SU-DHL-6 (cell line): ENCODE measurements around the gene KLK2.

Experiments used
- H2AFZ ChIP-seq: fragments of 200-600 bp; sonication (generic); 2 replicates; pipeline ENCODE4 v1.6.1; 2014; ENCODE audit warnings: low read depth, mild to moderate bottlenecking, moderate library complexity, mixed read lengths, antibody characterized with exemption, low read length; ENCODE audit not compliant: severe bottlenecking
- H3F3A ChIP-seq: fragments of 200-600 bp; shearing (Covaris generic); 2 replicates; pipeline ENCODE4 v1.6.0; 2016; ENCODE audit warnings: antibody characterized with exemption, mild to moderate bottlenecking; ENCODE audit not compliant: insufficient read depth
- H3K27ac ChIP-seq: fragments of 200-600 bp; sonication (generic); 2 replicates; pipeline ENCODE4 v1.5.1; 2016; ENCODE audit warnings: low read depth, mild to moderate bottlenecking, low read length, moderate library complexity, mixed read lengths
- H3K27me3 ChIP-seq: fragments of 200-600 bp; sonication (generic), shearing (Covaris generic); 2 replicates; pipeline ENCODE4 v1.6.0; 2014; ENCODE audit warnings: mild to moderate bottlenecking, low read length
- H3K36me3 ChIP-seq: fragments of 200-600 bp; sonication (generic); 2 replicates; pipeline ENCODE4 v1.6.1; 2014; ENCODE audit warnings: mild to moderate bottlenecking, low read length, mixed read lengths
- H3K4me2 ChIP-seq: fragments of 300-600, 200-600 bp; shearing (Covaris generic), sonication (generic); 2 replicates; pipeline ENCODE4 v1.6.0; 2014; ENCODE audit warnings: low read length, low read depth, mild to moderate bottlenecking; ENCODE audit not compliant: poor library complexity, severe bottlenecking
- H3K4me3 ChIP-seq: fragments of 200-600 bp; sonication (generic); 2 replicates; pipeline ENCODE4 v1.5.1; 2014; ENCODE audit warnings: antibody characterized with exemption, low read length, mild to moderate bottlenecking, mixed read lengths; ENCODE audit not compliant: insufficient read depth, poor library complexity, severe bottlenecking
- H3K79me2 ChIP-seq: fragments of 200-600 bp; sonication (generic); 2 replicates; pipeline ENCODE4 v1.6.1; 2014; ENCODE audit warnings: mild to moderate bottlenecking, low read length, moderate library complexity; ENCODE audit not compliant: insufficient read depth
- H3K9ac ChIP-seq: fragments of 200-600 bp; sonication (generic); 2 replicates; pipeline ENCODE4 v1.7.0; 2014; ENCODE audit warnings: mild to moderate bottlenecking, low read length
- H3K9me2 ChIP-seq: fragments of 200-600 bp; sonication (generic); replicated peaks from 2 replicates; pipeline ENCODE4 v1.6.1; 2014; ENCODE audit warnings: low read length; ENCODE audit not compliant: insufficient read depth
- H3K9me3 ChIP-seq: fragments of 200-600 bp; sonication (generic); 2 replicates; pipeline ENCODE4 v1.6.1; 2014; ENCODE audit warnings: low read length, mixed read lengths; ENCODE audit not compliant: insufficient read depth
- H4K20me1 ChIP-seq: fragments of 200-600 bp; sonication (generic); 2 replicates; pipeline ENCODE4 v1.6.1; 2014; ENCODE audit warnings: low read depth, mild to moderate bottlenecking, antibody characterized with exemption, low read length, moderate library complexity, mixed read lengths
- CTCF ChIP-seq: fragments of 200-600 bp; sonication (generic); IDR thresholded peaks from one replicate; pipeline ENCODE4 v1.5.1; 2017; ENCODE audit warnings: antibody characterized with exemption, mild to moderate bottlenecking, low read length, moderate library complexity; ENCODE audit not compliant: insufficient read depth, poor library complexity, severe bottlenecking
- EZH2phosphoT487 ChIP-seq: fragments of 200-600 bp; sonication (generic), shearing (Covaris generic); conservative IDR thresholded peaks from 2 replicates; pipeline ENCODE4 v1.6.1; 2018; ENCODE audit warnings: mild to moderate bottlenecking, antibody characterized with exemption, low read length, moderate library complexity, mixed read lengths

KLK2 gene

GRCh38 chr19:50861496-50862286, 11.5 kb upstream of the KLK2 start:
- Histone ChIP-seq H3K27ac (no peak overlapping the region), H2AFZ (no peak overlapping the region), H3F3A (no peaks in the 10 kb centered on the region), H3K36me3 (no peaks in the 10 kb centered on the region), H4K20me1 (no peaks in the 10 kb centered on the region), H3K27me3 (no peaks in the 10 kb centered on the region), H3K4me2 (no peak overlapping the region), H3K9ac (no peak overlapping the region), H3K79me2 (no peaks in the 10 kb centered on the region), H3K9me3 (no peaks in the 10 kb centered on the region), H3K9me2 (no peaks in the 10 kb centered on the region), H3K4me3 (no peak overlapping the region)
- no peak for TF ChIP-seq CTCF

- Histone ChIP-seq H3K9me2 (no peaks in the 10 kb centered on the region), H3K4me3 (no peak overlapping the region), H3K4me2 (no peak overlapping the region), H3K9me3 (no peaks in the 10 kb centered on the region), H3K79me2 (no peaks in the 10 kb centered on the region), H3K36me3 (no peaks in the 10 kb centered on the region), H3K27ac (no peak overlapping the region), H3K27me3 (no peaks in the 10 kb centered on the region), H3F3A (no peaks in the 10 kb centered on the region), H3K9ac (no peak overlapping the region), H4K20me1 (no peaks in the 10 kb centered on the region), H2AFZ (no peak overlapping the region)
- TF ChIP-seq CTCF (no peak), EZH2phosphoT487 (no peak)
These were observed 3.8 kb upstream of the KLK2 start for GRCh38 chr19:50869479-50869878.

GRCh38 chr19:50870417-50871089, 2.7 kb upstream of the KLK2 start:
- Histone ChIP-seq H3K9ac (no peak overlapping the region), H3F3A (no peaks in the 10 kb centered on the region), H3K4me3 (no peak overlapping the region), H3K27ac (no peak overlapping the region), H2AFZ (no peak overlapping the region), H3K9me3 (no peaks in the 10 kb centered on the region), H4K20me1 (no peaks in the 10 kb centered on the region), H3K27me3 (no peaks in the 10 kb centered on the region; the same call in 1 of the 2 replicates), H3K79me2 (no peaks in the 10 kb centered on the region), H3K4me2 (no peak overlapping the region), H3K9me2 (no peaks in the 10 kb centered on the region), H3K36me3 (no peaks in the 10 kb centered on the region)
- TF ChIP-seq EZH2phosphoT487 (no peak), CTCF (no peak)
